GM21825 (cell line): ENCODE data around the gene ADAMTS14.

ENCODE experiments used
- ATAC-seq: cut with Tn5 transposase; IDR thresholded peaks from one replicate; pipeline ENCODE4 v1.9.1; 2021; ENCODE audit warnings: mild to moderate bottlenecking, moderate library complexity; ENCODE audit not compliant: unreplicated experiment

Gene ADAMTS14

GRCh38 chr10:70726909-70727495 lies 54.7 kb downstream of the ADAMTS14 start:
- no peak for ATAC-seq

DNA sequence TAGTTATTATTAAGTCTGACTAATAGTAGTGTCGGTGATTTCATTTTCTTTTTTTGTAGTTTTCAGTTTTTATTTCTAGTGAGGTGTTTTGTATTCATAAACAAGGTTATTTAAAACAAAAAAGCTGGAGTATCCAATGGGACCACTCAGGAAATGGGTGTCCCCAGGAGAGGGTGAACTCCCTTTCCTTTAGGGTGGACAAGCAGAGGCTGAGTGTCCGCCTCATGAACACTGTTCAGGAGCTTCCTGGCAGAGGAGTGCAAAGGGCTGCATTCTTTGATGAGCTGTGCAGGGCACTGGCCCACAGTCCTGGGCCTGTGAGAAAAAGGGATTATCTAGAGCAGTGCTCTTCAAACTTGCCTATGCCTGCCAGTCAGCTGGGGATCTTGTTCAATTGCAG lies 56.0 kb downstream of the ADAMTS14 start:
- ATAC-seq: no peak

GRCh38 chr10:70729763-70730357 lies 57.6 kb downstream of the ADAMTS14 start:
- no peak for ATAC-seq

- ATAC-seq: no peak
Measured at GRCh38 chr10:70730955-70731354, 58.6 kb downstream of the ADAMTS14 start.

DNA sequence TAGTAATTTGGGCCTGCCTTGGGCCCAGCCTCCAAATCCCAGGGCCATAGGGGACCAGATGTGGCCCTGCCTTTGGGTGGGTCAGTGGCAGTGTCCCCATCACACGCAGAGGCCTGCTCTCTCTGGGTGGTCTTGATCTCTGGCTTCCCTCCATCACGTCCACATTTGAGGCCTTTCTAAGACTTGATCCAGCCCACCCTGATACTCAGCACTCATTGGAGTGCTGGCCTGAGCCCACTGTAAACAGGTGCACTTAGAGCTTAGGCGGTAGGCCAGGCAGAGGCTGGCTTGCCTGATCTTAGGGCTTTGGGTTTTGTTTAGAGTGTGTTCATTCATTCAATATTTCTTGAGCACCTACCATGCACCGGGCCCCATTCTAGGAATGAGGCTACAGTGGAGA lies 60.3 kb downstream of the ADAMTS14 start:
- ATAC-seq: no peak

DNA sequence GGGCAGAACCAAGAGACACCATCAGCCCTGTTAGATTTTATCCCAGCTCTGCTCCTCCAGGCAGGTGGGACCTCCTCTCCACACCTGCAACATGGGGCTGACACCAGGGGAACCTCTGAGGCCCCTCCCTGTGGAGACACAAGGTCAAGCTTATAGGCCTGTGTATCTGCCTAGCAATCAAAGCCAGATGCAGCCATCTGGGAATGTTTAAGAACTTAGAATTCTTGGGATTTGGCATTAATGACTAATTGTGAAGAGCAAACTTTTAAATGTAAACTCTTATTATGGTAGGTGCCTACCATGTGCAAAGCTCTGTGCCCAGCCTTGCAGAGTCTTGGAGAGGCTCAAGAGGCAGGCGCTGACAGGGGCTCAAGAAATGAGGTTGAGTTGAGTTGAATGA lies 60.7 kb downstream of the ADAMTS14 start:
- ATAC-seq: no peak

DNA sequence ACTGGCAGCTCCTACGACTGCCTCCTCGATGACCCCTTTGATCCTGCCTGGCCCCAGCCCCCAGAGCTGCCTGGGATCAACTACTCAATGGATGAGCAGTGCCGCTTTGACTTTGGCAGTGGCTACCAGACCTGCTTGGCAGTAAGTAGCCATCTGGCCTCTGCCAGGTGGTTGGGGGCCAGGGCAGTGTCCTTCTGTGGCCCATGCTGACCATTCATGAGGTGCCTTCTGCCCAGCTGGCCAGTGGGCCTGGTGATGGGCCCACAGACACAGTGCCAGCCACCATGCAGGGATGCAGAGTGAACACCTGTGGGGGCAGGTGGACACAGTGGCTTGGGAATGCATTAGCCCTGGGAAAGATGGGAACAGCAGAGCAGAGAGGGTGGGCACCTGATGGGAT lies 62.9 kb downstream of the ADAMTS14 start:
- ATAC-seq: no peak

DNA sequence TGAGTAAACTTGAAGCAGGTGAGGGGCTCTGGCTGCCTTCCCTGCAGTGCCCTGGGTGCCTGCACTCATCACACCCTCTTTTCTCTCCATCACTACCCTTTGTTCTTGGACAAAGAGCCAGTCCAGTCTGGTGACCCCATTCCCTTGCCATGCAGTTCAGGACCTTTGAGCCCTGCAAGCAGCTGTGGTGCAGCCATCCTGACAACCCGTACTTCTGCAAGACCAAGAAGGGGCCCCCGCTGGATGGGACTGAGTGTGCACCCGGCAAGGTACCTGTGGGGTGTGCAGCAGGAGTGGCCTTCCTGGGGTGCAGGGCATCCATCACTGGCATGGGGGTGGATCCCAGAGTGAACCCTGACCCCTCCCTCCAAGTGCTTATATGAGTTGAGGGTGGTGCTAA lies 64.2 kb downstream of the ADAMTS14 start:
- ATAC-seq: no peak

GRCh38 chr10:70737250-70737649 lies 64.9 kb downstream of the ADAMTS14 start:
- ATAC-seq: no peak

DNA sequence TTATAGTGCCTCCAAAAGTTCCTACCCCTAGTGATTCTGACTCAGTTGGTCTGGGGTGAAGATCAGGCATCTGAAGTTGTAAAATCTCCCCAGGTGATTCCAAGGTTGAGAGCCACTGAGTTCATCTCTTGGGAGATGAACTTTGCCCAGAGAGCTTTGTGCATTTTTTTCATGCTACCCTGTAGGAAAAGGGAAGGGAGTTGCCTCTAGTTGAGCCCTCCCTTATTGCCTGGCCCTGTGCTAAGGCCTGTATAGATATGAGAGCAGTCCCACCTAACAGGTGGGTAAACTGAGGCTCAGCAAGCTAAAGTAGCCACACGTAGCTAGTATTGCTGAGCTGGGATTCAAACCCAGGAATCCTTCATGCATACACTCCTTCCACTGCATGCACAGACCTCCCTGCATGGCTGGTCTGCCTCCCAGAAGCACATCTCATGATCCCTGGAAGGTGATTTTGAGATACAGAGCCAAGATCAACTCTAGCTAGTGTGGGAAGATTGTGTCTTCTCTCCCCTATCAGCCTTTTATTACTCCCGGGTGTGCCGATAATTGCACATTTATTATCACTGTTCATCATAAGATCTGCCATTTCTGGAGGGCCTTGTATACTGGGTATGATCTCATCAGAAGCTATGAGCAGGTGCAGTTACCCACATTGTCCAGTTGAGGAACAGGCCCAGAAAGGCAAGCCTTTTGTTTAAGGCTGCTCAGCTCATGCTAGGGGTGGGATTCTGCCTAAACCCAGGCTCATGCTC lies 65.9 kb downstream of the ADAMTS14 start:
- ATAC-seq: no peak

DNA sequence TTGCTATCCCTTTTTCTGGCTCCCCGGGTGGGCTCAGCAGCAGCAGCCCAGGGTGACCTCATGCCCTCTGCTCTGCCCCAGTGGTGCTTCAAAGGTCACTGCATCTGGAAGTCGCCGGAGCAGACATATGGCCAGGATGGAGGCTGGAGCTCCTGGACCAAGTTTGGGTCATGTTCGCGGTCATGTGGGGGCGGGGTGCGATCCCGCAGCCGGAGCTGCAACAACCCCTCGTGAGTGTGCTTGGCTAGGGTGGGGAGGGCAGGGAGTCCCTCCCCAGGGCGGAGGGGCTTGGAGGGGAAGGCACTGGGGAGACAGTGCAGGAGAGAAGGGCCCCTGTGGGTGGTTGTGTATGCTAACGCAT lies 66.4 kb downstream of the ADAMTS14 start:
- ATAC-seq: no peak

- ATAC-seq: no peak
Measured at GRCh38 chr10:70740406-70741288, 68.3 kb downstream of the ADAMTS14 start.

DNA sequence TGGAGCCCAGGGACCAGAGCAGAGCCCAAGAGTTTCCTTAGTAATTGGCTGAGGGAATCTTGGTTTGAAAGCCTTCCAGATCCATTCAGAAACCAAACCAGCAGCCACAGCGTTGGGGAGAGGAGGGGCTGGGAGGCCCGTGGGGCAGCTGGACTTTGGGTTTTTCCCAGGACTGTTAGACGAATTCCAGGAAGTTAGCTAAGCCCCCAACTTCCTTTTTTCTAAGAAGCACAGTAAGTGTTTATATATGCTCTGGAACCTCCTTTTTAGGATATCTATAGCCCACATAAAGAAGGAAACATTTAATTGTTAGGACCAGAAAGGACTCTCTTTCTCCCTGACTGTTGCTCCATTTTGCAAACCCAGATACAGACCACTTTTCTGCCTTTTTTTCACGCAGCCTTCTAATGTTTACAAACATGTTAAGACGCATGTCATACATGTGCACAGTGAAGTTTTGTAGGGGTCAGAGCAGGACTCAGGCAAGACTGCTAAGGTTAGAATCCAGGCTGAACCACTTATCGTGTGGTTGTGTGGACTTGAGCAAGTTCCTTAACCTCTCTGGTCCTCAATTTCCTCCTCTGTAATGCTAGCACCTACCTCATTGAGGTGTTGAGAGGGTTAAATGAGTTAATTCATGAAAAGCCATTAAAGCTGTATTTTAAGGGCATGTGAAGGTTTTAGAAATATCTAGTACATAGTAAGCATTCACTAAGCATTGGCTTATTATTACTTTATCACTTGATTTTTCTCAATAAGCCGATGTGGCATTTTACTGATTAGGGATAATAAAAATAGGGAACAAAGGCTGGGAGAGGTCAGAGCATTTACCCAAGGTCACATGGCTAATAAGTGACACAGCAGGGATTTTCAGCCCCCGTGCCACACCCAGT lies 70.5 kb downstream of the ADAMTS14 start:
- no peak for ATAC-seq

DNA sequence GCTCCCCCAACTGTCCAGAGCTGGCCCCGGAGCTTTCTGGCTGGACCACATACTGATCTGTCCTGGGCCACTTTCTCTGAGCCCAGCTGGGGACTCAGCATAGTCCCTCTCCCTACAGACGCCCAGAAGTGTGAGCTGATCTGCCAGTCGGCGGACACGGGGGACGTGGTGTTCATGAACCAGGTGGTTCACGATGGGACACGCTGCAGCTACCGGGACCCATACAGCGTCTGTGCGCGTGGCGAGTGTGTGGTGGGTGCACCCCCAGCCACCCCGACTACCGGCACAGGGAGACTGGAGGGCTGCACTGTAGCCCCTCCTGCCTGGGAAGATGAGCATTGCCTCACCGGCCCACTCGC lies 71.1 kb downstream of the ADAMTS14 start:
- no peak for ATAC-seq

- ATAC-seq: no peak
Measured at GRCh38 chr10:70743879-70744278, 71.6 kb downstream of the ADAMTS14 start.

- ATAC-seq: no peak
Measured at GRCh38 chr10:70744617-70745143, 72.4 kb downstream of the ADAMTS14 start.

- ATAC-seq: no peak
Measured at GRCh38 chr10:70745555-70745954, 73.2 kb downstream of the ADAMTS14 start.

DNA sequence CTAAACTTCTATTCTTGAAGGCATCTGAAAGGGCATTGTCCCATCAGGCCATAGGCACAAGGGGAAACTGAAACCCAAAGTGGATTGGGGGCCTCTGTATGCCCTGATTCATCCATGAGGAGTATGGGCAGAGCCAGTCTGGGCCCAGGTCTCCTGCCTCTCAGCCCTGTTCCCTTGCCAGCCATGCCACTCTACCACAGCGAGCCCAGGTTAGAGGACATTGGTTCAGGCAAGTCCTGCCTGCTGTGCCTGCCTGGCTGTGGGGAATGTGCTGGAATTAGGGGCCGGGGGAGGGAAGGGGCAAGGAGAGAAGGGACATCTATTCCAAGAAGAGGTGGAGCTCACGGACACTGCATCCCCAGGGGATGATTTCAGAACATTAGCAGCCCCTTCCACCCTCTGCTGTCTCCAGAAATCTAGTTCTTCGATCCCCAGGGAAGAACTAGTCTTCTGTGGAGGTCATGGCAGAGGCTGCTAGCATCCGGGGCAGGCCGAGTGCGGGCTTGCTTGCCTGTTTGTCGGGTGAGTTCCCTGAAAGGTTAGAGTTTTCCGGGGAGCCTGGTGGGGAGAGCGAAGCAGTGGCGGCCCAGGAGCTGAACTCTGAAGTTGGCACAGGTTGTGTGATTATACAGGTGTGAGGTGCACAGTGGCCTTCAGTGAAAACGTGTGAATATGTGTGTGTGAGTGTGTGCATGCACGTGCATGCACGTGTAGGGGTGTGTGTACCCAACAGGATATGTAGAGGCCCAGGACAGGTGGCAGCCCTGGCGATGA lies 75.1 kb downstream of the ADAMTS14 start:
- ATAC-seq: no peak

DNA sequence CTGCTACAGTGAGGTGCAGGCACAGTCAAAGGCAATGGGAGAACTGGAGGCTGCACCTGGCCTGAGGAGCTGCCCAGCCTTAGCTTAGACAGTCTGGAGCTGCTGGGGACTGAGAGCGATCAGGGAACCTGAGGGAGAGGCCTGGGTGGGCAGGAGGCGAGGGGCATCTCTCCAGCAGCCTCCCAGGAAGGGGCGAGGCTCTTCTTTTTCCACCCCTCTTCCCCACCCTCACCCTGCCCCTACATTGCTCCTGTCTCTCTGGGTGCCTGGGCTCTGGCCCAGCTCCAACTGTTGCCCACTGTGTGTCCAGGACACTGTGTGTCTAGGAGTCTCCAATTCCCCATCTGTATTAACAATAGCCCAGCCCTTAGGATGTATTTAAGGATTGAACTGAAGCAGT lies 76.0 kb downstream of the ADAMTS14 start:
- ATAC-seq: no peak
